GM21515 (cell line): ENCODE measurements around the gene SDHA.
"Not testable (repeated sequence)": the region's sequence is repeated elsewhere in the genome, so short reads cannot be mapped to it uniquely, and the experiment has no call there.

Experiments
- ATAC-seq: cut with Tn5 transposase; IDR thresholded peaks from one replicate; pipeline ENCODE4 v1.9.1; 2021; ENCODE audit not compliant: unreplicated experiment

Gene SDHA

GRCh38 chr5:218457-219291, 554 bp downstream of the SDHA start:
- ATAC-seq: peak; percentile 25

- no peak for ATAC-seq
Observed at GRCh38 chr5:219460-219863, 1.3 kb downstream of the SDHA start.

- ATAC-seq: peak; percentile 30
Observed at GRCh38 chr5:219991-220390, 1.9 kb downstream of the SDHA start.

GRCh38 chr5:222951-223715, 5.0 kb downstream of the SDHA start:
- ATAC-seq: not testable (repeated sequence)

GRCh38 chr5:223791-224190, 5.7 kb downstream of the SDHA start:
- ATAC-seq: no peak

GRCh38 chr5:225334-225733, 7.2 kb downstream of the SDHA start:
- no peak for ATAC-seq

GRCh38 chr5:227375-227774, 9.3 kb downstream of the SDHA start:
- not testable (repeated sequence) for ATAC-seq

- no peak for ATAC-seq
Observed at GRCh38 chr5:228886-229285, 10.8 kb downstream of the SDHA start.

- no peak for ATAC-seq
Observed at GRCh38 chr5:230711-231110, 12.6 kb downstream of the SDHA start.

- ATAC-seq: no peak
Observed at GRCh38 chr5:231661-232060, 13.5 kb downstream of the SDHA start.

GRCh38 chr5:233426-233825, 15.3 kb downstream of the SDHA start:
- not testable (repeated sequence) for ATAC-seq

- no peak for ATAC-seq
Observed at GRCh38 chr5:234450-234849, 16.3 kb downstream of the SDHA start.

GRCh38 chr5:235527-235926, 17.4 kb downstream of the SDHA start:
- not testable (repeated sequence) for ATAC-seq

- ATAC-seq: not testable (repeated sequence)
Observed at GRCh38 chr5:237931-238330, 19.8 kb downstream of the SDHA start.

- ATAC-seq: not testable (repeated sequence)
Observed at GRCh38 chr5:240550-240949, 22.4 kb downstream of the SDHA start.

GRCh38 chr5:241045-241669, 23.0 kb downstream of the SDHA start:
- ATAC-seq: not testable (repeated sequence)

- ATAC-seq: not testable (repeated sequence)
Observed at GRCh38 chr5:243683-244367, 25.7 kb downstream of the SDHA start.

GRCh38 chr5:245717-246116, 27.6 kb downstream of the SDHA start:
- ATAC-seq: not testable (repeated sequence)

- not testable (repeated sequence) for ATAC-seq
Observed at GRCh38 chr5:250396-250795, 32.3 kb downstream of the SDHA start.

GRCh38 chr5:251016-251415, 32.9 kb downstream of the SDHA start:
- not testable (repeated sequence) for ATAC-seq

GRCh38 chr5:251538-251937, 33.4 kb downstream of the SDHA start:
- not testable (repeated sequence) for ATAC-seq
